ENCODE measurements around the gene SORCS2.

SORCS2 gene

GRCh38 chr4:7733201-7733600 lies 540.9 kb downstream of the SORCS2 start (continued):
- TF ChIP-seq ZNF747 (tag by site-specific recombination; IDR thresholded peaks at IDR 0.05): no peak
- TF ChIP-seq ZNF202 (tag by site-specific recombination; IDR thresholded peaks at IDR 0.05; ENCODE audit: borderline replicate concordance): no peak
- TF ChIP-seq, protein P1, sequence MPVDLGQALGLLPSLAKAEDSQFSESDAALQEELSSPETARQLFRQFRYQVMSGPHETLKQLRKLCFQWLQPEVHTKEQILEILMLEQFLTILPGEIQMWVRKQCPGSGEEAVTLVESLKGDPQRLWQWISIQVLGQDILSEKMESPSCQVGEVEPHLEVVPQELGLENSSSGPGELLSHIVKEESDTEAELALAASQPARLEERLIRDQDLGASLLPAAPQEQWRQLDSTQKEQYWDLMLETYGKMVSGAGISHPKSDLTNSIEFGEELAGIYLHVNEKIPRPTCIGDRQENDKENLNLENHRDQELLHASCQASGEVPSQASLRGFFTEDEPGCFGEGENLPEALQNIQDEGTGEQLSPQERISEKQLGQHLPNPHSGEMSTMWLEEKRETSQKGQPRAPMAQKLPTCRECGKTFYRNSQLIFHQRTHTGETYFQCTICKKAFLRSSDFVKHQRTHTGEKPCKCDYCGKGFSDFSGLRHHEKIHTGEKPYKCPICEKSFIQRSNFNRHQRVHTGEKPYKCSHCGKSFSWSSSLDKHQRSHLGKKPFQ (tag by site-specific recombination; IDR thresholded peaks at IDR 0.05): no peak
- no peak for TF ChIP-seq ZSCAN16 (tag by site-specific recombination; IDR thresholded peaks at IDR 0.05)
- TF ChIP-seq ZBTB21 (tag by site-specific recombination; IDR thresholded peaks at IDR 0.05): no peak
- no peak for TF ChIP-seq PRDM10 (tag by site-specific recombination; IDR thresholded peaks at IDR 0.05)
- no peak for TF ChIP-seq ZNF791 (tag by site-specific recombination; IDR thresholded peaks at IDR 0.05)
- no peak for TF ChIP-seq ZNF239 (tag by site-specific recombination; IDR thresholded peaks at IDR 0.05)
- TF ChIP-seq ZNF488 (tag by site-specific recombination; IDR thresholded peaks at IDR 0.05): no peak
- TF ChIP-seq ZNF76 (tag by site-specific recombination; IDR thresholded peaks at IDR 0.05; ENCODE audit: borderline replicate concordance, low read depth): no peak

GRCh38 chr4:7733801-7734650 lies 541.7 kb downstream of the SORCS2 start:
- TF ChIP-seq ZNF416 (tag by site-specific recombination; IDR thresholded peaks at IDR 0.05) (no peak), KLF1 (tag by site-specific recombination; IDR thresholded peaks at IDR 0.05) (peak; percentile 57), ZNF571 (tag by site-specific recombination; IDR thresholded peaks at IDR 0.05) (no peak), ZNF148 (tag by site-specific recombination; IDR thresholded peaks at IDR 0.05; ENCODE audit: borderline replicate concordance) (no peak), ZNF664 (tag by site-specific recombination; IDR thresholded peaks at IDR 0.05) (no peak)
- ChIA-PET CTCF (interaction anchor here (0.6 kb wide), 2 partner anchors 19 to 1017 kb away, joined by 3 read pairs; no protein-coding TSS in a partner anchor), POLR2A (no interaction called here)
- Histone ChIP-seq H3K36me3 (ENCODE audit: control insufficient read depth in 2 of 2, insufficient read depth in 1 of 2, low read length in 2 of 2) (no peaks in the 10 kb centered on the region), H3K4me1 (ENCODE audit: control insufficient read depth, insufficient read depth, low read length) (no peaks in the 10 kb centered on the region), H3K9me3 (ENCODE audit: control insufficient read depth, insufficient read depth, low read depth, low read length) (no peaks in the 10 kb centered on the region), H3K4me3 (ENCODE audit: low read depth, low read length) (no peak overlapping the region), H3K27ac (ENCODE audit: extremely low read depth, low read depth, low read length) (no peak overlapping the region)

Data from HEK293 (cell line).